ENCODE results near the gene BTRC.

Gene BTRC

DNA sequence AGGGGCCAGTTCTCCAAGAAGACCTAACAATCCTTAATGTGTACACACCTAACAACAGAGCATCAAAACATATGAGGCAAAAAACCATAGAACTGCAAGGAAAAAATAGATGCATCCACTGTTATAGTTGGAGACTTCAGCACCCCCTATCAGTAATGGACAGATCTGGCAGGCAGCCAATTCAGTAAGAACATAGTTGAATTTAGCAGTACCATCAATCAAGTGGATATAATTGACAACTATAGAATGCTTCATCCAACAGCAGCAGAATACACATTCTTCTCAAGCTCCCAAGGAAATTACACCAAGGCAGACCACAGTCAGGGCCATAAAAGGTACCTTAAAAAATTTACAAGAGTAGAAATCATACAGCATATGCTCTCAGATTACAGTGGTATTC lies 191.9 kb downstream of the BTRC start:
- DNase-seq (ENCODE audit: low spot score) = no peak

DNA sequence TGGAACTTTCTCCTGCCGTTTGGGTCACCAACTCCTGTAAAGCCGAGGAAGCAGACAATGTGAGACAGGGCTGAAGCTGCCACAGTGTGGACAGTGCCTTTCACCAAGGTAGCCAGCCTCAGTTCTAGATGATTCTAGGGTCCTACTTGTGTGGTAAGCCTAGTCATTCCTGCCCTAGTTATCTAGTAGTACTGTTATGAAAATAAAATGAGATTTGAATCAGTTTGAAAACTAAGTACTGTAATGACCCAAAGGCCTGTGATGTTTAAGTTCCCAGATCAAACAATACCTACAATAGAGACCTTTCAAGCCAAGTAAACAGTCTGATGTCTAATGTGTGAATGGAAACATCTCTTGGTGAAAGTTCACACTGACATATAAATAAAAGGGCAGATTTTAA lies 197.0 kb downstream of the BTRC start:
- DNase-seq (ENCODE audit: low spot score) = no peak

DNA sequence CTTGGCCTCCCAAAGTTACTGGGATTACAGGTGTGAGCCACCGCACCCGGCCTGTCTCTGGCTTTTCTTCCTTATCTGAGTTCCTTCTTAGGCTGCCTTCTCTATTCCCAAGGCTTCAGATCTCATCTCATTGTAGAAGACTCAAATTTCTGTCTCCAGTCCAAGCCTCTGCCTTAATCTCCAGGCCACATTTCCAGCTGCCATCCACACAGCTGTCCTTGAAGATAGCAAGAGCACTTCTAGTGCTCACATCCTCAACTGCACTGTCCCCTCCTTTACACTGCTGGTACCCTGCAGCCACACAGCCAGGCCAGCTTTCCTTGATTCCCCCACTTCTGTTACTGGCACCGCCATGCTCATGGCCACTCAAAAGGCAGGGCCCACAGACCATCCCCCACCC lies 198.5 kb downstream of the BTRC start:
- no peak for DNase-seq (ENCODE audit: low spot score)

DNA sequence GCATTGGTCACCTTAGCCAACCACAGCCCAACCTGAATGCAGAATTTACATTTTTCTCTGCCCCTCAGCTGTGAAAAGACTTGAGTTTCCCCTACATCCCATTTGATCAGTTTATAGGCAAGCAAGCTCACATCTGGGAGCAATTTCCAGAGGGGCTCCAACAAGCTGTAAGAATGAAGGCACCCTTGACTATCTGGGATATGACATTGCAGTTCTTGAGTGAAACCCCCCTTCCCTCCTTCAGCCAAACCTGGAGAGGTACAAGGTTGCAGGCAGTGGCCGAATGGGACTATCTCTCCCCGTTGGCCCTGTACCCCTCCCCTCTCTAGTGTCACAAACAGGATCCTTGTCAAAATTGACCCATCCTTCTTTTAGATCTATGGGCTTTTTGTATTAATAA lies 203.6 kb downstream of the BTRC start:
- no peak for DNase-seq (ENCODE audit: low spot score)

DNA sequence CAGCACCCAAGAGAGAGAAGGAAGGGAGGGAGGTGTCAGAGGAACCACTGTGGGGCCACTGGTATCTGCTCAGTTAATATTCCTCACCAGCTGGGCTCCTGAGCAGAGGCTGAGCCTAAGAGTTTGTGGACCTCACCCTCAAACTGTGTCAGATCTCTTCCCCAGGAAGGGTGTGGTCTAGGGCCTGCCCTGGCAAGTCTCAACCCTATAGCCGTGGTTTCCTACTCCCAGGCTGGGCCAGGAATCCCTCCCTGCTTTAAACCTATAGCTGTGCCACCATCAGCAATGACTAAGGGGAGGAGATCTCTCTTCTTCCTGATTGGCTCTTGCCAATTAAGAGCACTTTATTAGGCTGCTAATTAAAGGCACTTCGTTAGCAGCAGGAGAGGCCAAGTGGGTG lies 204.2 kb downstream of the BTRC start:
- no peak for DNase-seq (ENCODE audit: low spot score)

DNA sequence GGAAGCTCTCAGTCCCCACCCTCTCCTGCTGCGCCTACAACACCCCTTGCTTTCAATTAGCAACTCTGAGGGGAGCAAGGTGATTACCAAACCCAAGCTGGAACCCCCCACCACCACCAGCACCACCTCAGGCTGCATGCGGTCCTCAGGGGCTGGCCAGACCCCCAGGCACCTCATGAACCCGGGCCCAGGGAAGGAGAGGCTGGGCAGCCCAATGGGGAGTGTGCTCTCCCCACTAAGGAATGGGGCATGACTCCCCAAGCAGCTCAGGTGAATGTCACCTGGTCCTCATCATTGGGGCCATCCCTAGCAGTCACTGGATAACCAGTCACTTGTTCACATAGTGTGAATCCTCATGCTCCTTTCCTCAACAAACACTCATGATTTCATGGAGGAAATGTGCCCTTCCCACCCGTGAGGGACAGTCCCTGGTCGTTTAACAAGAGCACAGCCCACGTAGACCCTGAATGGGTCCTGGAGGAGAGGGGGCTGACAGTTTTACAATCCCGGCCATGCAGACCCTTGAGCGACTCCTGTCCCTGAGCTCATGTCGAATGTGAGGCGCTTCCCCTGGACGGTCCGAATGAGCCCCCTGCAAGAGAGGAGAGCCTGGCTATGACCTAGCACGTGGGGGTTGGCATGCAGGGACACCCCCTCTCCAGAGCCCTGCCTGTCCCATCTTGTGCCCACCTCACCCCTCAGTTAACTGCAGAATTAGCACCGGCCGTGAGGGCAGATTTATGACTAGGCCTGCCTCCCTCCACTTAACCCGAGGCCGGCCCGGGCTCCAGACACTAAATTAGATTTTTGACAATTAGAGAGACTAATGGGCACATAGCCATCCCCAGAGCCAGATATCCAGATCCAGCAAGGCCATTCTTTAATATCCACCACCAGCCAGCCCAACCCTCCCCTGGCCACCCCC lies 205.0 kb downstream of the BTRC start:
- DNase-seq (ENCODE audit: low spot score) = no peak

DNA sequence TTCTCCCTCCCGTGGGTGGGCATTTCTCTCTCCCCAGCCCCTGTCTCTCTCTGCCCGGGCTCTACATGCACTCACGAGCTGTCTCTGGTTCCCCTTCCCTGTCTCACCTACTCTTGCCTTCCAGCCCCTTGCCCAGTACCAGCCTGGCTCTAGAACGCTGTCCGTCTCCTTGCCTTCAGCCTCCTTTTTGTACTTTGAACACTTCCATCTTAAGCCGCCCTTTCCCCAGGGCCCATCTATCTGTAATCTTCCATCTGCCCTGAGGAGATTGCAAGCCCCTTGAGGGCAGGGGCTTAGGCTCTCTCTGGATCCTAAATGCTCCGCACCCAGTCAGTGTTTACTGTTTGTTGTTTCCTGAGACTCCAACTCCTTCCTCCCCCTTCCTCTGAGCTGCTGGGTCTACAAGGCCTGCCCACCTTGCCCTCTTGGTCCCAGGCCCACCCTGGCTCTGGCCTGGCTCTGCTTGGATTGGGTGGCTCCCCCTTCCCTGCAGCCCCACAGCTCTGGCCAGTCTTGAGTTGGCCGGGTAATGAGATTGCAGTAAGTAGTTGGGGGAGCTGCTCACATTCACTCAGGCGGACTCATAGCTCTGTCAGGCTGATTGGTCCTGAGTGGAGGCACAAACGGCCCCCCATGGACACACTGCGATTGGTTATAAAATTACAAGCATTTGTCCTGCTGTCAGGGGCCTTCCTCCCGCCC lies 205.8 kb downstream of the BTRC start:
- DNase-seq (ENCODE audit: low spot score) = no peak

DNA sequence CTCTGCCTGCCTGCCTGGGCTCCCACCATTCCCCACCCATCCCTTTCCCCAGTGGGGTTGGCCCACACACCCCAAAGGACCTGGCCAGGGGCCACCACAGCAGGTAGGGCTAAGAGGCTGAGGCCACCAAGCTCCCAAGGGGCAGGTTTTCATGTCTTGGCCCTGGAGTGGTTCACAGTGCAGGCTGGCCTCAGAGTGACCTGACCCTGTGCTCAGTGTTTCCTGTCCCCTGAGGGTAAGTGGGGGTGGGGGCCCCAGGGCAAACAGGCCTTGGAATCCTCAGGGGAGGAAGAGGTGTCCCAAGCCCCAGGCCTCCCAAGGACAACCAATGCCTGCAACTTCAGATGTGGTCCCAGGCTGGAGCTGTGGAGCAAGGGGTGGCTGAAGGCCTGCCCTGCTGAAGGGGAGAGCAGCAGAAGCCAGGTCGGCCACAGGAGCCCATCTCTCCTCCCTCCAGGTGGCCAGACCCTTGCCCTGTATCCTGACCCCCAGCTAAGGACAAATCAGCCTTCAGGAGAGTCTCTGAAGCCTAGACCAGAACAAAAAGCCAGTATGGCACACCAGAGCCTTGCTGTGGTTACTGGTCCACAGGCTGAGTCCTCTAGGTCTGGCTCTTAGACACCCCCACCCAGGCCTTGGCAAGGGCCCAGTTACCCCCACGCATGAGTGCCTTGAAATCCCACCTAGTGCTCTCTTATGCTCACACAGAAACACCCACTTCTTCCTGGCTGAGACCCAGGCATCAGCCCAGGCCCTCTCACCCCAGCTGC lies 206.5 kb downstream of the BTRC start:
- no peak for DNase-seq (ENCODE audit: low spot score)

DNA sequence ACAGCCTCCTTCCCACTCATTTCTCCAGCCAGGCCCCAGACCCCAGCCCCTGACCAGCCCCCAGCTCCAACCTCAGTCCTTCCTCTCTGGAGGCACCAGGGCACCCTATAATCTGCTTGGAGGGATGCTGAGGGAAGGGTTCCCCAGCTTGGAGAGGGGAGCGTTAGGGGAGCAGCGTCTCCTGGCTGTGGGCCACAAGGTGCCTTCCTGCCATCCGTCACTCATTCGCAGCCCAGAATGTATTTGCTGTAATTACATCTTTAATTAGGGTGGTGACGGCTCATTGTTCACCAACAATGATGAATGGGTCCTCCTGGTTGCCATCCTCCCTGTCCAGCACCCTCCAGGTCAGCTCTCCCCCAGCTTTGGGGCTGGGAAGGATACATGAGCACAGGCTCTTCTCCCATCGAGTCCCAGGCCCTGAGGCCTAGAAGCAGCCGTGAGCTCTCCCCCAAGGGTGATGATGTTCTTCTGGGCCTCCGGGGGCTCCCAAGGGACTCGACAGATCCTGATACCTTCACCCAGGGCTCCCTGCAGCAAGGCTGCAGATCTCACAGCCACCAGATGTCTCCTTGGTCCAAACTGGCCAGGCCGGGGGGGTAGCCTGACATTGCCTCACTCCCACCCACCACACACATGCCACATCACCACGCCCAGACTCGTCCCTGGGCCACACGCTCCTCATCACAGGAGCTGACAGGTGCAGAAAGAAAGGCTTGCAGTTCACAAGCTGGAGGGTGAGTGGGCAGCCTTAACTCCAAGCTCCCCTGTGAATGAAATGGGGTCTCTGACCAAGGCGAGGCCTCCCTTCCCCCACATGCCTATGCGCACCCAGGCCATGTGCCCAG lies 207.3 kb downstream of the BTRC start:
- DNase-seq (ENCODE audit: low spot score) = no peak

DNA sequence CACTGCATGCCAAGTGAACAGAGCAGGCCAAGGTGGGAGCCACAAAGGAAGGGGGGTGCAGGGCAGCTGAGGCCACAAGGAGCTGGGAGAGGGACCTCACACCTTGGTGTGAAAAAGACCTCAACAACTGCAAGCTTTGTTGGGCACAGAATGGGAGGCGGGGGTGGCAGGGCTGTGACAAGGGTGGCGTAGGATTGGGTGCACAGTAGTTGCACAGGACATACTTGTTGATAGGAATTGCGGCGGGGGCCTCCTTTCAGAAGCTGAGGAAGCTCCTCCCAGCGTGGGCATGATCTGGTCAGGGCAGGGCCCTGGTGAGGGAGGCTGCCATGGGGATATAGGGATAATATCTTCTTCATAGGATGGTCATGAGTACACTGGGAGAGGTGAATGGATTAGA lies 208.3 kb downstream of the BTRC start:
- no peak for DNase-seq (ENCODE audit: low spot score)

DNA sequence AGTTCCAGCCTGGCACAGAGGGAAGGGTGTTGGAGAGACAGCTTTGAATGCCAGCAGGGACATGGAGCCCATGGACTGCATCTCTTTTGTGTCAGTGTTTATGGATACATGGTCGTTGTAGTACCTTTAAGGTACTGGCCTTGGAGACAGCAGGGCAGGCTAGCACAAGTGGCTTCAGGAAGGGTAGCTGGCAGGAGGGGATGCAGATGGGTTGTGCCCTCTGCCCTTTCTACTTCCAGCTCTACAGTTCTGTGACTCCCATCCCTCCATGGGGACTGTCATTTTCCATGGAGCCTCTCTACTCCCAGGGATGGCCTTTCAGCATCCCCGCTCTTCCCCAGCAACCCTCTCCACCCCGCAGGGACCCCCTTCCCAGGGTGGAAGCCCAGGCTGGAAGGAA lies 209.0 kb downstream of the BTRC start:
- DNase-seq (ENCODE audit: low spot score) = no peak

DNA sequence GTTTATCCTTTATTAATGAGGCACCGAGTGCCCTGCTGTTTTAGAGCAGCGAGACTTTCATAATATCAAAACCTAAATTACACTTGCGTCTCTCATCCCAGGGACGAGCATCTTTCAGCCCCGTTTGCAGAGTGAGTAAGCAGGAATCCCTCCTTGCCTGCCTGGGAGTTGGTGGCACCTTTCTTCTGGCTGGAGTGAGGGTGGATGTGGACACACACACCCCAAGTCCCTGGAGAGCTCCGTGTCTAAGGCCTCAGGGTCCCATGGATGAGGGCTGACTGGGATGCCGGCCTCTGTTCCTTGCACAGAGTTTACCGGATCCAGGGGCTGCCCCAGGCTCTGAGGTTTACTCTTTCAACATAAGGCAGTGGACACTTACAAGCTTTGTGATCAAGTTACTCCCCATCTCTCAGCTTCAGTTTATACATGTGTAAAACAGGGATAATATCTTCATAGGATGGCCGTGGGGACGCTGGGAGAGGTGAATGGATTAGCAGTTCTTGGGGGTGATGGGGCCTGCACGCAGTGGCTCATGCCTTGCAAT lies 209.6 kb downstream of the BTRC start:
- DNase-seq (ENCODE audit: low spot score) = no peak

DNA sequence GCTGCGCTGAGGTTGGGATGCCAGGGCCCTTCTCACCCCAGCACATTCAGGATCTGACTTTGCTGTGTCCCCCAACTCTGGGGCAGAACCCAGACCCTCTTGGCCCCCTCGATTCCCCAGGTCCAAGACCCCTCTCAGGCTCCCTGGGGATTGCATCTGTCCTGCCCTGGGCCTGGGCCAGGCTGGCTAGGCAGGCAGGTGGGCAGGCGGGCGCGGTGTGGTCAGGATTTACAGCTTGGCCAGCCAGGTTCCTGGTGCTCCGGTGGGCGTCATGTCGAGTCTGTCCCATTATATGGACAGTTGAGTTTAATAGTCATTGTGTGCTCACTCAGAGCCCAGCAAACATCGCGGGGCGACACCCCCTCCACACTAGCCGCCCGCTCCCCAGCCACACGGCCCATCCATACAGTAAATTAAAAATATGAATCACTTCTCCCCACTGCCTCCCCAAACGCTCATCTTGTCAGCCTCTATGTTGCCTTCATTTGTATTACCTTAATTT lies 210.6 kb downstream of the BTRC start:
- no peak for DNase-seq (ENCODE audit: low spot score)

DNA sequence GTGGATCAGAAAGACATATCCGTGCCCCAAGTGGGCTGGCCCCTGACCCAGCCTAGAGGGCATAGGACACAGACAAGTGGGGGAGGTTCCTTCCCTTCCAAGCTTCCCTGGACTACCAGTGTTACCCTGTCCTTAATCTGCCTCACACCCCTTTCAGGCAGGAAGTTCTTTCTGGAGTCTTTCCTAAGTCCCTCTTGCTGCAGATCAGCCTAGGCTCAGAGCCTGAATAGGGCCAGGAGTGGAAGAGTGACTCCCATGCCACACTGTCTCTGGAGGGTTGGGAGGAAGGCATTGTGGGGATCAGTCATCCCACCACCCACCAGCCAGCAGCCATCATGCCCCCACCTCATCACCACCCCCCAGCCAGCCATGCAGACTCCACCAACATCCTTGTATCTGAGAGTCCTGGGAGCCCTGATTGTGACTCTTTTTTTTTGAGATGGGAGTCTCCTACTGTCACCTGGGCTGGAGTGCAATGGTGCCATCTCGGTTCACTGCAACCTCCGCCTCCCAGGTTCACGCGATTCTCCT lies 211.5 kb downstream of the BTRC start:
- DNase-seq (ENCODE audit: low spot score) = no peak

DNA sequence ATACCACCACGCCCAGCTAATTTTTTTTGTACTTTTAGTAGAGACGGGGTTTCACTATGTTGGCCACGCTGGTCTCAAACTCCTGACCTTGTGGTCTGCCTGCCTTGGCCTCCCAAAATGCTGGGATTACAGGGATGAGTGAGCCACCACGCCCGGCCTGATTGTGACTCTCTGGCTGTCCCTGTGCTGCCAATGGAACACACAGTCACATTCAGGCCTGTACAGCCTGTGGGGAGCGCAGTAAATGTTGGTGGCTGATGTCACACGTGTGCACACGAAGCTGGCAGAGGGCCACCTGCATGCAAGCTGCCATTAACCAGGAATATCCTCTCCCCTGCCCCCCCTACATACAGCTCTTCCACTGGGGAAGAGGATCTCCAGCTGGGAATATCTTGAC lies 212.0 kb downstream of the BTRC start:
- DNase-seq (ENCODE audit: low spot score) = no peak

DNA sequence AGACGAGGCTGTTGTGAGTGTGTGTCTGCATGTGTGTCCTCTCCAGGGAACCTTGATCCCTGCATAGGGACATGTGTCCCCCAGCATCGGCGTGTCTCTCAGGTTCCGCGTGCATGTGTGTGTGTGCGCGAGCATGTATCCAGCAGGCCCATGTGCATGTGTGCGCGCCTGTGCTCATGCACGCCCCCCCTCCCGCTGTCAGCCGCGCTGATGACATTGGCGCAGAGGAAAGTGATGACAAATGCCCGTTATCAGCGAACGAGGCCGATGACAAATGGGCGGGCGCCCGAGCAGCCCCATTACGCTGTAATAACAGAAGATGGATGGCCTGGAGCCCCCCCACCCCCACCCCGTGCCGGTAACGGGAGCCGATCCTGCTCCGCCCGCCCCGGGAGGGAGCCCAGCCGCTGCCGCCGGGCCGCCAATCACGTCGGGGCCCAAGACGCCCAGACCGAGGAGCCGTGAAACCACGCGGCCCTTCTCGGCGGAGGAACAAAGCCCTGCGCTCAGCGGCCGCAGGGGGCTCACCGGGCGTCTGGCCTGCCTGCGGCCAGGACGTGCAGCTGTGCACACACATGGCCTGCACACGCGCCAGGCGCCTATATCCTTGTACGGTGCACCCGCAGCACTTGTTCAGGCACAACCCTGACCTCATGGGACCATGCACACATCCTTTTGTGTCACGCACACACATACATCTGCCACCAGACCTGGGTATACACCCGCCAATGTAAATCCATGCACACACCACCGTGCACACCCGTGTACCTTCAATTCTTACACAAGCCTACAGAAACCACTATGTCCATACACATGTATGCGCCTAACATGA lies 212.6 kb downstream of the BTRC start:
- no peak for DNase-seq (ENCODE audit: low spot score)

DNA sequence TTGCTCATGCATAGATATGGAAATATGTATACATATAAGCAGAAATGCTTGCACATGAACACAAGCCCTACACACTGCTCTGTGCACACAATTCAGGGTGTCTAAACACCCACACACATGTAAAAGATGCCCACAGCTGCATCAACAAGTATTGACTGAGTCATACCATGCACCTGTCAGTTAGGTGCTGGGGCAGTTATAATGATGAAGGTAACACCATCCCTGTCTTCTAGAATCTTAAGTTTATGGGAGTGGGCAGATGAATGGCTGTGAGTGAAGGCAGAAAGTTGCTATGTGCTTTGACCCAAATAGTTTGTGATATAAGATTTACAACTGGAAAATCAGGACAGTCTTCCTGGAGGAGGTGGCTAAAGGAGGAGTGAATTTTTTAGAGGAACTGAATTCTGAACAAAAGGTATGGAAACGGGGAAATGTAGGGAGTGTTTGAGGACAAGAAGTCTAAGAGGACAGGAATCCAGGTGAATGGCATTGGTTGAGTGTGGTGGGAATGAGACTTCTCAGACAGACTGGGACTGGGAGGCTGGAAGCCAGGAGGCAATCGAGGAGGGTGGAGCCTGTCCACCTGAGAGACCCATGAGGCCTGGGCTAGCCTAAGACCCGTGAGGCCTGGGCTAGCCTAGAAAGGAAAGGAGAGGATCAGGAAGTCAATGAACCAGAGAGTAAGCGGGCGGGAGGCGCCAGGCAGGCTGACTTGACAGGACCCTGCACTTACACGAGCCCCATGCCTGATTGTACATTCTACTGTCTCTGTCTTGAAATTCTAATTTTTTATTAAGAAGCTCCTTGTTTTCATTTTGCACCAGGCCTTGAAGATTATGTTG lies 213.4 kb downstream of the BTRC start:
- DNase-seq (ENCODE audit: low spot score) = no peak

DNA sequence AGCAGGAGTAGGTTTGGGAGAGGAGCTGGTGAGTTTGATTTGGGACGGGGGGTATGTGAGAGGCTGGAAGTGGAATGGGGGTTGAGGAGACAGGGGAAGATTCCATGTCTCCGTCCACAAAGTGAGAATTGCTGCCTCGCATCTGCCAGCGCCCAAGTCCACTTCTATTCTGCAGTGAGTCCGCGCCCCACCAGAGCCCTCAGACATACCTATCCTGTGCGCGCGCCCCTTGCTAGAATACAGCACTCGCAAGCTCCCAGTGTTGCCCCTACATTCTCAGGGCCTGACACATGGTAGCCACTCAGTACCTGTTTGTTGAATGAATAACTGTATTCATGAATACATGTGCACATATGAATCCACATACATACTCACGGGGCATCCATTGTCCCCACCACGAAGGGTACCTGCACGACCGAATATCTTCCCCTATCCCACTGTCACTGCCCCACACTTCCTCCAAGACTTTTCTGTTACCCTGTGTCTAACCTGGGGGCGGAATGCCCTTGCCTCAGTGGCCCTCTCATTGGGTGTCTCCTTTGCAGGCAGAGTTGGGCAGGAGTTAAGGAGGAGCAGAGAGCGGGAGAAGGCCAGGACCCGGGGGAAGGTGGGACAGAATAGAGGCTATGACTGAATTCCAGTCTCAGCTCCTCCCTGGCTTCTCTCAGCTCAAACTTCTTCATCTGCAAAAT lies 214.2 kb downstream of the BTRC start:
- no peak for DNase-seq (ENCODE audit: low spot score)

DNA sequence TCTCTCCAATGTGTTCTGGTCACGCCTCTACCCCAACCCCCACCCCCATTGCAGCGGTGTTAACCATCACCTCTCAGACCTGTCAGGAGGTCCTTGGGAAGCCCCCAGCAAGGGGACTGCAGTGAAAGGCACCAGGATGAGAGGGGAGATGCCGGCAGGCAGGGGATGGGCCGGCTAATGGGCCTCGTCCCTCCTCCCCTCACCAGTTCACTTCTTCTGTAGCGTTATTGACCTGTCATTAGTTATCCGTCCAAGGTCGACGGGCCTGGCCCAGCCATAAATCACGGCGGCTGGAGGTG lies 215.3 kb downstream of the BTRC start:
- no peak for DNase-seq (ENCODE audit: low spot score)

Data from HuH-7 (cell line).